Stimulated activated CD4-positive, alpha-beta T cell treated with anti-CD3 and anti-CD28 coated beads, Interleukin-2, amount 100 ng/mL, for 4 hours (primary cell): Measurements from ENCODE around the gene PAIP2.
"Not testable (repeated sequence)": the region's sequence is repeated elsewhere in the genome, so short reads cannot be mapped to it uniquely, and the experiment has no call there.

Experiments used
- DNase-seq: peaks from one replicate; pipeline ENCODE4 v3.0.0-alpha.2; 2020; ENCODE audit warnings: low read depth

Gene PAIP2

DNA sequence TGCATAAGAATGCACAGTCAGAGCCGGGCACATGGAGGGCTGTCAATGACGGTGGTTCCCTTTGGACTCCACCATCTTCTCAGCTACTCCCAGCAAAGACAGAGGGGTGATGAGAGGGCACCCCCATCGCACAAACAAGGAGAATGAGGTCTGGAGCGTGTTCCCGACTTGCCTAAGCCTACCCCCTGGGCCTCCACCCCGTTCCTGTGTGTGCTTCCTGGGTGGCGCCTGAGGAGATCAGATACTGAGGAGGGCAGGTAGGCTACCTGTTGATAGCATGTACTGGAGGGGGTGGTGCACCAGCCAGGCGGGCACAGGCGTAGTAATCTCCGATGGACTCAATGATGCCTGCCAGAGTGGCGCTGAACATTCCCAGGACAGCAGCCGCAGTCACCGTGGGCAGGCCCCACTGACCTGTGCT is 37.3 kb downstream of the PAIP2 start:
- no peak for DNase-seq

DNA sequence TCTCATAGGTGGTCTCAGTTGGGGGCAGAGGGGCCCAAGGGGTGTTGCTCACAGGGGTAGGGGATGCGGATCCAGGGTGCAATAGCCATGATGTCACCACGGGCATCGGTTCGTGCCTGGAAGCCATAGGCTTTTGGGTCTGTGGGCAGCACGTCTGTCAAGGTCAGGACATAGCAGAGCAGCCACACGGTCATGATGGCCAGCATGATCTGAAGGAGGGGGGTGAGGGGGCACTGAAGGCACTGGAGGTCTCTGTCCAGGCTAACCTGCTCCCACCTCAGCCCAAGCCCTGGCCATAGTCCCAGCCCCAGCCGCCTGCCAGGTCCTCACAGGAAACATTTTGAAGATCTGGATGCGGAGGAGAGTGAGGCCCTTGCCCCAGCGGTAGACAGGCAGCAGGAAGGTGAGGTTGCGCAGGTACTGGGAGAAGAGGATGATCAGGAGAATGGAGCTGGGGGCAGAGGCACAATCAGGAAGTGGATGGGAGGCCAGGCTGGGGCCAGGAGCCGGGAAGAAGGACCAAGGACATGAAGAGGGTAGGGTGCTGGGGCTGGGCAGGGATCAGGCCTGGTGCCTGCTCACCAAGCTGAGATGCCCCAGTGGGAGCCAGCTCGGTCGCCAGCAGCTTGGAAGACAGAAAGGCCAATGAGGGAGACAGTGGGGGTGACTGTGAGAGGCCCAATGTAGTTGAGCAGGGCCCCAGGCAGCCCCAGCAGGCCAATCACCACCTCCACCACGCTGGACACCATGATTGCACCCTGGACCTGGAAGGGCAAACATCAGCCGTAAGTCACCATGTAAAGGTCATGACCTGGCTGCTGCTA is 38.2 kb downstream of the PAIP2 start:
- no peak for DNase-seq

- no peak for DNase-seq
These were observed 40.4 kb downstream of the PAIP2 start for GRCh38 chr5:139381837-139382761.

DNA sequence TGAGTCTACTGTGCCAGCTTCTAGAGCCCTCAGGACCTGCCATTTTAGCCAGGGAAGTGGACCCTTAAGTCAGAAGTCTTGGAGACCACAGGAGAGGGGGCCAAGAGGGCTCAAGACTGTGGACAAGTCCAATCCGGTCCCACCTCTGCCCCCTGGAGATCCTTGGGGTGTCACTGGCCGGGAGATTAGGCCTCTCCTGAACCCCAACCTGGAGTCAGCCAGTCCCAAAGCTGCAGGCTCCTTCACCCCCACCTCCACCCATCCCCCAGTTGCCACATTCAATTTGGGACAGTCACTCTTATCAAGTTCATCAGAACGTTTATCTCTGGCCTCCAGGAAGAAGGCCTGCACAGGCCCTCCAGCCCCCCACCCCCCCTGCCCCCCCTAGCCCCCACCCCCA is 41.2 kb downstream of the PAIP2 start:
- DNase-seq = no peak

- DNase-seq = no peak
These were observed 41.8 kb downstream of the PAIP2 start, which contains the start of gene SLC23A1 for GRCh38 chr5:139383275-139383992. SLC23A1 (minus strand) TSS chr5:139383297; CDS start chr5:139383253, 44 bp downstream.

- DNase-seq = no peak
These were observed 42.4 kb downstream of the PAIP2 start for GRCh38 chr5:139383993-139384590.

DNA sequence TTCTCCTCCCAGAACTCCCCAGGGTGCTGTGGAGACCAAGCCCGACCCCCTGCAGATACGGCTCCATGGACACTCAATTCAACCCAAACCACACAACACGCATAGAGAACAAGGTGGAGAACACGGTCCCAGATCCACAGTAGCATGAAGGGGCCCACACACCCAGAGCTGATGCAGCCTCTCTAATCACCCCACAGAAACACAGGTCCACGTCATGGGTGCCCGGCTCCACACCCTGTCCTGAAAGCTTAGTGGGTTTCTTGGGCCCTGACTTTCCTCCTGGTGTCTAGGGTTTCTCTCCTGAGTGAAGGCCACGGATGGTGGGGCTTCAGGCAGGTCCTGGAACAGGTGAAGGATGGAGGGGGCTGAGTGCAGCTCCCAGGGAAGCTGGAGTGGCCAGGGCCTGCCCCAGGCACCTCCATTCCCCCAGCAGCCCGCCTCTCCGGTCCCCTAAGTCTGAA is 43.0 kb downstream of the PAIP2 start:
- DNase-seq = no peak

GRCh38 chr5:139385061-139386049 is 43.7 kb downstream of the PAIP2 start:
- no peak for DNase-seq

GRCh38 chr5:139386050-139386438 is 44.4 kb downstream of the PAIP2 start:
- no peak for DNase-seq

GRCh38 chr5:139386956-139387355 is 45.3 kb downstream of the PAIP2 start:
- not testable (repeated sequence) for DNase-seq

DNA sequence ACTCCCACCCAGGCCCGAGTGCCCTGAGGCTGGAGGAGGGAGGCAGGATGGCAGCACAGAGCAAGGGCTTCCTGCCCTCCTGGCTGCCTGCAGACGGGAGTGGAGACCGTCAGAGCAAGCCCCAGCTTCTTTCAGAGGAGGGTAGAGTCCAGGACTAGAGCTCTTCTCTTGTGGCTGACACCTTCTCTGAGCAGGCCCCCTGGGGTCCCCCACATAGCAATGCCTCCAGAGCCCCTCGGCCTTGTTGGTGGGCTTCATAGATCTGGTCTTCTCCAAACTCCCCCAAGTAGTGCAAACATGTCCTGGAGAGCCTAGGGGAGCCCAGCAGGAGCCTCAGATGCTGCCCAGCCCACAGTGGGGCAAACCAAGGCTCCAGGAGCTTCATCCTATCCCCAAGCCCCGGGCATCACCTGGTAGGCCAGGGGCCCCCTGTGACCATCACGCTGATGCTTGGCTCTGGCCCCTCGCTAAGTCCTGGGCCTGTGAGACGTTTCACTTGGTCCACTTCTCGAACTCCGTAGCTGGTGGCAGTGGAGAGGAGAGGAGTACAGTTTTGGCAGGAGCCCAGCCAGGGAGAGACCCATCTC is 46.0 kb downstream of the PAIP2 start:
- DNase-seq = no peak

DNA sequence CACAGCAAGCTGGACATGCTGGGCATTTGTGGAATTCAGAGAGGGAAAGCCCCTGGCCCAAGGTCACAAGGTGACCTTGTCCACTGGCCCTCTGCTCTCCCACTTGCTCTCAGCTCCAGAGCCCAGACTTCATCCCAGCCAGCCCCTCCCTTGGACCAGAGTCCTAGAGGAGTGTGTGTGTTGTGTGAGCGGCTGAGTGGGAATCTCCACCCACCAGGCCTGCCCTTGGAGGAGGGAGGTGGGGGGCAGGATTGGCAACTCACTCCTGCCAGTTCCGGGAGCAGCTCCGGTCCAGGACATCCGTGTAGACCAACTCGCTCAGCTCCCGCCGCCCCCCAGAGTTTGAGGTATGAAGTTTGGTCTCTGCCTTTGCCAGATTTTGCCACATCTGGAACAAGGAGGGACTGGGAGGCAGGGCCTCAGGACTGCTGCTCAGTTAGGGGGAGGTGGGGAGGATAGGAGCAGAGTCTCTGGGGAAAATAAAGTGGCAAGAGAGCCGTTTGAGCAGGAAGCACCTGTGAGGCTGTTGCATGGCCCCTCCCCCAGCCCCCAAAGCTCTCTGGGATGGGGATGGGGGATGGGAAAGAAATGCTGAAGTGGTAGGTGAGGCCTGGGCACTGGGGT is 46.7 kb downstream of the PAIP2 start:
- no peak for DNase-seq

GRCh38 chr5:139389701-139390638 is 48.3 kb downstream of the PAIP2 start, which contains the start of gene MZB1:
MZB1 (minus strand) TSS chr5:139389913; CDS start chr5:139389856, 57 bp downstream.
- peak; percentile 33 for DNase-seq

- no peak for DNase-seq
These were observed 49.2 kb downstream of the PAIP2 start for GRCh38 chr5:139390639-139391569.

- DNase-seq = no peak
These were observed 50.1 kb downstream of the PAIP2 start for GRCh38 chr5:139391570-139392323.

DNA sequence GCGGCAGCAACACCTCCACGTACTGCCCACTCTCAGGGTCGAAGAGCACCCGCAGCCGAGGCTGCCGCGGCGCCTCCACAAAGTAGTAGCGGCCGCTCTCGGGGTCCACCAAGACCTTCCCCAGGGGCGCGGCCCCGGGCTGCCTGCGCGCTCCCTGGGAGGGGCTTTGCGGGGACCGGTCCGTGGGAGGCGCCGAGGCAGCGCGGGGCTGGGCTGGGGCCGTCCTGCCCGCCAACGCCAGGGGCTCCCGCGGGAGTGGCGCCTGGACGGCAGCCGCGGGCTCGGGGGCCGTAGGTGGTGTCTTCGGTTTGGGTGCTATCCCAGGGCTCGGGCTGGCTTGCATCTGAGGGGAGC is 50.6 kb downstream of the PAIP2 start:
- DNase-seq = no peak
